WTC11 (cell line): ENCODE data around the gene PLPPR3. TPM values are rescaled to one million over a fixed set of nuclear protein-coding genes. Genes with fewer than 3 reads are reported as not detected.

Experiments used
- ATAC-seq: fragments of 200-7000 bp; cut with Tn5 transposase; 2 replicates; pipeline ENCODE4 v1.10.0; 2021; ENCODE audit warnings: mild to moderate bottlenecking, moderate library complexity
- CTCF ChIA-PET: fragments of 300-600 bp; sonication (Branson Sonifier 250); formaldehyde crosslinking; loops from one replicate; lab custom pipeline; 2021; ENCODE audit warnings: antibody characterized with exemption; lab: Charles Lee
- POLR2A ChIA-PET: fragments of 350-600 bp; sonication (Branson Sonifier 250); formaldehyde crosslinking; loops from one replicate; lab custom pipeline; 2021; ENCODE audit warnings: antibody characterized with exemption; lab: Charles Lee
- DNase-seq: peaks from one replicate; pipeline ENCODE4 v3.0.0; 2021; ENCODE audit warnings: low spot score
- H3K27ac Mint-ChIP-seq: 2 replicates; pipeline ENCODE4 v1.8.0; 2021; ENCODE audit warnings: mixed read lengths
- H3K27me3 Mint-ChIP-seq: 2 replicates; pipeline ENCODE4 v1.8.0; 2021; ENCODE audit warnings: low read depth, mild to moderate bottlenecking, moderate library complexity, mixed read lengths
- H3K36me3 Mint-ChIP-seq: 2 replicates; pipeline ENCODE4 v1.8.0; 2021; ENCODE audit warnings: mixed read lengths
- H3K4me1 Mint-ChIP-seq: 2 replicates; pipeline ENCODE4 v1.8.0; 2022; ENCODE audit warnings: mixed read lengths
- H3K4me3 Mint-ChIP-seq: 2 replicates; pipeline ENCODE4 v1.8.0; 2021; ENCODE audit warnings: mild to moderate bottlenecking, moderate library complexity, mixed read lengths
- H3K9me3 Mint-ChIP-seq: 2 replicates; pipeline ENCODE4 v1.8.0; 2021; ENCODE audit warnings: mixed read lengths
- AR ChIP-seq: fragments of 250-450 bp; sonication (Bioruptor Pico); IDR thresholded peaks from 2 replicates; pipeline ENCODE4 v1.9.0; 2021; ENCODE audit warnings: mild to moderate bottlenecking
- ATF2 ChIP-seq: sonication (generic); formaldehyde crosslinking; IDR thresholded peaks from 2 replicates; pipeline ENCODE4 v1.8.1; 2022; ENCODE audit warnings: low read depth, missing genetic modification reagents, borderline replicate concordance
- ATF3 ChIP-seq: sonication (generic); formaldehyde crosslinking; conservative IDR thresholded peaks from 2 replicates; pipeline ENCODE4 v1.8.1; 2022; ENCODE audit warnings: mild to moderate bottlenecking, missing genetic modification reagents
- CBFB ChIP-seq: sonication (generic); formaldehyde crosslinking; IDR thresholded peaks from 2 replicates; pipeline ENCODE4 v1.8.1; 2022; ENCODE audit warnings: mild to moderate bottlenecking, low read depth, missing genetic modification reagents
- FOXP1 ChIP-seq: sonication (generic); formaldehyde crosslinking; IDR thresholded peaks from 2 replicates; pipeline ENCODE4 v1.8.0; 2022; ENCODE audit warnings: missing genetic modification reagents, mild to moderate bottlenecking, moderate library complexity, borderline replicate concordance
- GRHL2 ChIP-seq: fragments of 250-450 bp; sonication (Bioruptor Pico); IDR thresholded peaks from 2 replicates; pipeline ENCODE4 v1.8.0; 2022; ENCODE audit warnings: mild to moderate bottlenecking, moderate library complexity; ENCODE audit not compliant: insufficient replicate concordance, severe bottlenecking
- KAT7 ChIP-seq: sonication (generic); formaldehyde crosslinking; IDR thresholded peaks from 2 replicates; pipeline ENCODE4 v1.8.1; 2023; ENCODE audit warnings: missing genetic modification reagents, mild to moderate bottlenecking, borderline replicate concordance
- MAX ChIP-seq: sonication (generic); formaldehyde crosslinking; IDR thresholded peaks from 2 replicates; pipeline ENCODE4 v1.8.0; 2022; ENCODE audit warnings: mild to moderate bottlenecking, missing genetic modification reagents
- MLX ChIP-seq: sonication (generic); formaldehyde crosslinking; IDR thresholded peaks from 2 replicates; pipeline ENCODE4 v1.8.1; 2023; ENCODE audit warnings: mild to moderate bottlenecking, missing genetic modification reagents, moderate library complexity
- NFE2L1 ChIP-seq: sonication (generic); formaldehyde crosslinking; IDR thresholded peaks from 2 replicates; pipeline ENCODE4 v1.8.1; 2023; ENCODE audit warnings: missing genetic modification reagents
- NR1H2 ChIP-seq: sonication (generic); formaldehyde crosslinking; IDR thresholded peaks from 2 replicates; pipeline ENCODE4 v1.9.0; 2021; ENCODE audit warnings: mild to moderate bottlenecking, moderate library complexity, missing genetic modification reagents
- NR2C2 ChIP-seq: sonication (generic); formaldehyde crosslinking; IDR thresholded peaks from 2 replicates; pipeline ENCODE4 v1.8.0; 2022; ENCODE audit warnings: mild to moderate bottlenecking, missing genetic modification reagents
- OVOL2 ChIP-seq: fragments of 250-450 bp; sonication (Bioruptor Pico); IDR thresholded peaks from 2 replicates; pipeline ENCODE4 v1.9.0; 2021; ENCODE audit warnings: mild to moderate bottlenecking, borderline replicate concordance
- PRRX2 ChIP-seq: fragments of 250-450 bp; sonication (Bioruptor Pico); IDR thresholded peaks from 2 replicates; pipeline ENCODE4 v1.8.0; 2021; ENCODE audit warnings: mild to moderate bottlenecking
- SP1 ChIP-seq: sonication (generic); formaldehyde crosslinking; conservative IDR thresholded peaks from 2 replicates; pipeline ENCODE4 v1.8.1; 2022; ENCODE audit warnings: missing genetic modification reagents
- TEAD1 ChIP-seq: sonication (generic); formaldehyde crosslinking; IDR thresholded peaks from 2 replicates; pipeline ENCODE4 v1.8.0; 2022; ENCODE audit warnings: mild to moderate bottlenecking, missing genetic modification reagents
- TEAD4 ChIP-seq: sonication (generic); formaldehyde crosslinking; IDR thresholded peaks from 2 replicates; pipeline ENCODE4 v1.8.0; 2022; ENCODE audit warnings: mild to moderate bottlenecking, missing genetic modification reagents
- ZNF232 ChIP-seq: sonication (generic); formaldehyde crosslinking; IDR thresholded peaks from 2 replicates; pipeline ENCODE4 v1.8.0; 2022; ENCODE audit warnings: mild to moderate bottlenecking, missing genetic modification reagents
- ZNF263 ChIP-seq: sonication (generic); formaldehyde crosslinking; IDR thresholded peaks from 2 replicates; pipeline ENCODE4 v1.8.1; 2022; ENCODE audit warnings: low read depth, mild to moderate bottlenecking, moderate library complexity, missing genetic modification reagents
- ZNF317 ChIP-seq: sonication (generic); formaldehyde crosslinking; IDR thresholded peaks from 2 replicates; pipeline ENCODE4 v1.8.1; 2023; ENCODE audit warnings: low read depth, mild to moderate bottlenecking, moderate library complexity, missing genetic modification reagents, borderline replicate concordance
- ZNF416 ChIP-seq: fragments of 250-450 bp; sonication (Bioruptor Pico); IDR thresholded peaks from 2 replicates; pipeline ENCODE4 v1.9.0; 2021; ENCODE audit warnings: mild to moderate bottlenecking, inconsistent platforms
- ZNF425 ChIP-seq: fragments of 250-450 bp; sonication (Bioruptor Pico); conservative IDR thresholded peaks from 2 replicates; pipeline ENCODE4 v1.9.0; 2021; ENCODE audit warnings: mild to moderate bottlenecking
- total RNA-seq: library from RNA; stranded (reverse); gene quantifications from 3 replicates; pipeline ENCODE4 v1.2.3, GENCODE V29; 2021

The PLPPR3 gene
- total RNA-seq, 1 experiment from 2014 or later, result 60.6 TPM

- TF ChIP-seq MLX (CRISPR knock-in tag), result no peak
- no peak for TF ChIP-seq NR1H2 (CRISPR knock-in tag)
- TF ChIP-seq GRHL2, result no peak
- no peak for TF ChIP-seq ATF3 (CRISPR knock-in tag)
- no peak for TF ChIP-seq ZNF263
- no peak for TF ChIP-seq OVOL2 (CRISPR knock-in tag)
- no peak for TF ChIP-seq NR2C2 (CRISPR knock-in tag)
- TF ChIP-seq PRRX2 (CRISPR knock-in tag), result no peak
- TF ChIP-seq NFE2L1 (CRISPR knock-in tag), result no peak
- TF ChIP-seq, all 79 proteins: peak for 0
Observed at GRCh38 chr19:803099-803561, 18.6 kb downstream of the PLPPR3 start (continued).

GRCh38 chr19:802498-803098 is 19.2 kb downstream of the PLPPR3 start:
- Mint-ChIP-seq H3K4me1 (peaks cover 40% of the 10 kb centered on the region), H3K4me3 (peak overlapping the region; percentile 46), H3K9me3 (no peaks in the 10 kb centered on the region), H3K36me3 (peaks cover 58% of the 10 kb centered on the region)
- no peak for DNase-seq
- POLR2A ChIA-PET, result interaction anchor here (0.6 to 0.9 kb wide), 2 partner anchors 9 to 144 kb away, joined by 3 to 5 read pairs; no protein-coding TSS in a partner anchor
- TF ChIP-seq ZNF317 (no peak), TEAD4 (CRISPR knock-in tag) (no peak), AR (CRISPR knock-in tag) (no peak), KAT7 (CRISPR knock-in tag) (no peak), TEAD1 (CRISPR knock-in tag) (no peak), MAX (CRISPR knock-in tag) (no peak)
- TF ChIP-seq, all 79 proteins: peak for 0
- CTCF ChIA-PET, result interaction anchor here (0.5 kb wide), 1 partner anchor 49 kb away, joined by 4 read pairs; no protein-coding TSS in a partner anchor
- Mint-ChIP-seq H3K27me3 (no peaks in the 10 kb centered on the region), H3K27ac (peak overlapping the region; percentile 95)
- no peak for ATAC-seq

GRCh38 chr19:801861-802497 is 19.8 kb downstream of the PLPPR3 start:
- POLR2A ChIA-PET, result interaction anchor here (0.6 to 0.9 kb wide), 2 partner anchors 8 to 145 kb away, joined by 3 to 5 read pairs; no protein-coding TSS in a partner anchor
- Mint-ChIP-seq H3K4me3 (peak overlapping the region; percentile 46), H3K27ac (peak overlapping the region; percentile 95), H3K9me3 (no peaks in the 10 kb centered on the region), H3K4me1 (peaks cover 40% of the 10 kb centered on the region), H3K36me3 (peaks cover 51% of the 10 kb centered on the region), H3K27me3 (no peaks in the 10 kb centered on the region)
- CTCF ChIA-PET, result interaction anchor here (0.5 kb wide), 1 partner anchor 49 kb away, joined by 4 read pairs; no protein-coding TSS in a partner anchor
- DNase-seq, result no peak
- ATAC-seq, result no peak
- TF ChIP-seq ZNF232 (CRISPR knock-in tag), result no peak
- 0 out of 2 replicates have a peak, but pooled peaks have one; percentile 34 for TF ChIP-seq FOXP1 (CRISPR knock-in tag)
- no peak for TF ChIP-seq NFE2L1 (CRISPR knock-in tag)
- no peak for TF ChIP-seq SP1 (CRISPR knock-in tag)
- no peak for TF ChIP-seq CBFB (CRISPR knock-in tag)
- no peak for TF ChIP-seq ATF2 (CRISPR knock-in tag)
- TF ChIP-seq ZNF416 (CRISPR knock-in tag), result no peak
- TF ChIP-seq ZNF425, result no peak
